GM21786 (cell line): Measurements from ENCODE around the gene NAP1L1.
"Not testable (repeated sequence)": the region's sequence is repeated elsewhere in the genome, so short reads cannot be mapped to it uniquely, and the experiment has no call there.

Source experiments
- ATAC-seq: cut with Tn5 transposase; IDR thresholded peaks from one replicate; pipeline ENCODE4 v1.9.1; 2021; ENCODE audit not compliant: unreplicated experiment

The NAP1L1 gene

DNA sequence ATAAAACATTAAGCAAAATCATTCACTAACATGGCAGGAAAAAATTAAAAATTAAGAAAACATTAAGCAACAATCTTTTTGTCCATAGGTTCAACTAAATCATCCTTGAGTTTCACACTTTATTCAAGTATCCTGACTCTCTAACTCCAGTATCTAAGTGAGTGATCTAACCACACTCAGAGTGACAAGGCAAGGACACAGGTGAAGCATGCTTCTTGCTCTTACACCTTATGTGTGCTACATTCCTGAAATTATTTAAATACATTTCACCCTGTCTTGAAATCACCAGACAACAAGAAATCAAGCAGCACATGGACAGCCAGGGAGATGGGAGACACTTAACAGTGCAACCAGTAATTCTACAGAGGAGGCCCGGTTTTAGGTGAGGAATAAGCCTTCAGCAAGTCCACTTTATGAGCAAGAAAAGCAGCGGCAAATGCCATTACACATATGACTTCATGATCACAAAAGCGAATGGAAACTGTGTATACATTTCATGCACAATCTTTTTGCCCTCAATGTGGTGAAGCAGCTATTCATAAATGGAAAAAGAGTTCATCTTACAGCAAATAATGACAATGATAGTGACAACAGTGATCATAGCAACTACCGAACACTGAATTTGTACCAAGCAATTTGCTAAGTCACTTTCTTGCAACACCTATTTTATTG is 90.3 kb downstream of the NAP1L1 start:
- no peak for ATAC-seq

- no peak for ATAC-seq
These were observed 92.7 kb downstream of the NAP1L1 start for GRCh38 chr12:75991753-75992152.

GRCh38 chr12:75990189-75990912 is 94.1 kb downstream of the NAP1L1 start:
- ATAC-seq = no peak

DNA sequence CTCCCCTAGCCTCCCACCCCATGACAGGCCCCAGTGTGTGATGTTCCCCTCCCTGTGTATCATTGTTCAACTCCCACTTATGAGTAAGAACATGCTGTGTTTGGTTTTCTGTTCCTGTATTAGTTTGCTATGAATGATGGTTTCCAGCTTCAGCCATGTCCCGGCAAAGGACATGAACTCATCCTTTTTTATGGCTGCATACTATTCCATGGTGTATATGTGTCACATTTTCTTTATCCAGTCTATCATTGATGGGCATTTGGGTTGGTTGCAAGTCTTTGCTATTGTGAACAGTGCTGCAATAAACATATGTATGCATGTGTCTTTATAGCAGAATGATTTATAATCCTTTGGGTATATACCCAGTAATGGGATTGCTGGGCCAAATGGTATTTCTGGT is 96.8 kb downstream of the NAP1L1 start:
- not testable (repeated sequence) for ATAC-seq
